IMR-90 (cell line): ENCODE data around the gene PAFAH1B1. TPM values are rescaled to one million over a fixed set of nuclear protein-coding genes. Genes with fewer than 3 reads are reported as not detected.

Source experiments
- ATAC-seq: fragments of 200-7000 bp; cut with Tn5 transposase; 2 replicates; pipeline ENCODE4 v1.9.1; 2020; ENCODE audit warnings: low read depth, mild to moderate bottlenecking, moderate library complexity
- BruUV-seq: library from RNA; stranded (reverse); fragments of 400-500 nt; replicated peaks from 2 replicates; lab custom pipeline; 2021; lab: Mats Ljungman, UMichigan
- CTCF ChIA-PET: fragments of 300-600 bp; formaldehyde crosslinking; extraction: SDS; loops from one replicate; lab custom pipeline; 2021; ENCODE audit warnings: antibody characterized with exemption; lab: Yijun Ruan, JAX
- POLR2A ChIA-PET: fragments of 300-600 bp; sonication (Branson Sonifier 250); formaldehyde crosslinking; loops from one replicate; lab custom pipeline; 2022; ENCODE audit warnings: antibody characterized with exemption; ENCODE audit not compliant: unreplicated experiment; lab: Charles Lee
- DNase-seq: peaks from one replicate; pipeline ENCODE4 v3.0.0; 2013
- H2AFZ ChIP-seq: replicated peaks from 2 replicates; pipeline ENCODE3; 2013; ENCODE audit warnings: low read length, mild to moderate bottlenecking; ENCODE audit not compliant: poor library complexity
- H2AK5ac ChIP-seq: 2 replicates; pipeline ENCODE4 v1.6.1; 2013; ENCODE audit warnings: low read depth, low read length, inconsistent platforms
- H2AK9ac ChIP-seq: replicated peaks from 2 replicates; pipeline ENCODE3; 2013; ENCODE audit warnings: mild to moderate bottlenecking, low read depth, low read length, moderate library complexity; ENCODE audit not compliant: poor library complexity
- H2BK120ac ChIP-seq: 2 replicates; pipeline ENCODE4 v1.6.1; 2013; ENCODE audit warnings: low read depth, low read length, inconsistent platforms
- H2BK15ac ChIP-seq: 3 replicates; pipeline ENCODE4 v1.6.1; 2013; ENCODE audit warnings: low read depth, low read length, inconsistent platforms
- H2BK20ac ChIP-seq: 2 replicates; pipeline ENCODE4 v1.6.1; 2013; ENCODE audit warnings: low read depth, mild to moderate bottlenecking, inconsistent platforms, low read length, moderate library complexity
- H2BK5ac ChIP-seq: 2 replicates; pipeline ENCODE4 v1.6.1; 2013; ENCODE audit warnings: mild to moderate bottlenecking, low read depth, low read length, inconsistent platforms; ENCODE audit not compliant: poor library complexity, severe bottlenecking
- H3K14ac ChIP-seq: replicated peaks from 2 replicates; pipeline ENCODE4 v1.6.1; 2013; ENCODE audit warnings: low read depth, low read length, inconsistent platforms
- H3K18ac ChIP-seq: 2 replicates; pipeline ENCODE4 v1.6.1; 2013; ENCODE audit warnings: low read depth, low read length, control low read depth
- H3K23ac ChIP-seq: 2 replicates; pipeline ENCODE4 v1.6.1; 2013; ENCODE audit warnings: low read depth, low read length, inconsistent platforms
- H3K27ac ChIP-seq: 2 replicates; pipeline ENCODE4 v1.5.1; 2013; ENCODE audit warnings: mild to moderate bottlenecking, control low read depth, low read length; ENCODE audit not compliant: insufficient read depth
- H3K27me3 ChIP-seq: 2 replicates; pipeline ENCODE4 v1.6.1; 2013; ENCODE audit warnings: low read length; ENCODE audit not compliant: control insufficient read depth, insufficient read depth
- H3K36me3 ChIP-seq: 2 replicates; pipeline ENCODE4 v1.6.1; 2013; ENCODE audit warnings: low read length, mixed read lengths; ENCODE audit not compliant: control insufficient read depth, insufficient read depth
- H3K4ac ChIP-seq: 2 replicates; pipeline ENCODE4 v1.6.1; 2013; ENCODE audit warnings: low read depth, low read length, inconsistent platforms
- H3K4me1 ChIP-seq: 2 replicates; pipeline ENCODE4 v1.6.1; 2013; ENCODE audit warnings: low read length, mixed read lengths; ENCODE audit not compliant: control insufficient read depth, insufficient read depth
- H3K4me2 ChIP-seq: 2 replicates; pipeline ENCODE4 v1.6.1; 2013; ENCODE audit warnings: low read depth, mild to moderate bottlenecking, control low read depth, low read length, moderate library complexity
- H3K4me3 ChIP-seq: 2 replicates; pipeline ENCODE4 v1.5.1; 2013; ENCODE audit warnings: low read depth, mild to moderate bottlenecking, control low read depth, low read length, moderate library complexity; ENCODE audit not compliant: insufficient read depth
- H3K56ac ChIP-seq: 2 replicates; pipeline ENCODE4 v1.6.1; 2013; ENCODE audit warnings: low read length, inconsistent platforms; ENCODE audit not compliant: insufficient read depth; ENCODE audit errors: extremely low read depth
- H3K79me1 ChIP-seq, 2 experiments: 2 replicates each; pipeline ENCODE4 v1.6.1; 2013; ENCODE audit warnings: low read length in 2 of 2, inconsistent platforms in 1 of 2, low read depth in 1 of 2
- H3K9ac ChIP-seq: 2 replicates; pipeline ENCODE4 v1.6.1; 2013; ENCODE audit warnings: low read depth, low read length, control low read depth
- H3K9me1 ChIP-seq: 2 replicates; pipeline ENCODE4 v1.6.1; 2013; ENCODE audit warnings: low read length, inconsistent platforms; ENCODE audit not compliant: insufficient read depth
- H3K9me3 ChIP-seq: 2 replicates; pipeline ENCODE4 v1.6.1; 2013; ENCODE audit warnings: low read length; ENCODE audit not compliant: control insufficient read depth, insufficient read depth
- H4K20me1 ChIP-seq: 2 replicates; pipeline ENCODE4 v1.6.1; 2013; ENCODE audit warnings: low read length, inconsistent platforms; ENCODE audit not compliant: insufficient read depth
- H4K5ac ChIP-seq: 2 replicates; pipeline ENCODE4 v1.6.1; 2013; ENCODE audit warnings: mild to moderate bottlenecking, low read depth, low read length, control low read depth
- H4K8ac ChIP-seq, 2 experiments: 2 replicates each; pipeline ENCODE4 v1.6.1; 2013; ENCODE audit warnings: low read depth in 2 of 2, low read length in 2 of 2, control low read depth in 1 of 2, inconsistent platforms in 1 of 2
- H4K91ac ChIP-seq: 2 replicates; pipeline ENCODE4 v1.6.1; 2013; ENCODE audit warnings: low read depth, low read length, inconsistent platforms; ENCODE audit not compliant: insufficient read depth
- BHLHE40 ChIP-seq: fragments of 150-350 bp; IDR thresholded peaks from 2 replicates; pipeline ENCODE4 v1.6.1; 2016; ENCODE audit warnings: mild to moderate bottlenecking, low read depth, low read length
- CEBPB ChIP-seq: IDR thresholded peaks from 2 replicates; pipeline ENCODE4 v1.6.1; 2012; ENCODE audit warnings: low read depth, low read length, improper control_type of control experiment
- CHD1 ChIP-seq: IDR thresholded peaks from 2 replicates; pipeline ENCODE4 v1.6.1; 2012; ENCODE audit warnings: low read depth, low read length, improper control_type of control experiment
- FOS ChIP-seq: fragments of 150-350 bp; IDR thresholded peaks from 2 replicates; pipeline ENCODE4 v1.6.1; 2016; ENCODE audit warnings: low read depth, low read length
- MAFK ChIP-seq: IDR thresholded peaks from 2 replicates; pipeline ENCODE4 v1.6.1; 2012; ENCODE audit warnings: low read depth, low read length, improper control_type of control experiment
- MAZ ChIP-seq: IDR thresholded peaks from 2 replicates; pipeline ENCODE4 v1.6.1; 2012; ENCODE audit warnings: low read depth, mild to moderate bottlenecking, low read length, improper control_type of control experiment, moderate library complexity, borderline replicate concordance
- MXI1 ChIP-seq: IDR thresholded peaks from 2 replicates; pipeline ENCODE4 v1.6.1; 2012; ENCODE audit warnings: low read depth, mild to moderate bottlenecking, low read length, moderate library complexity, borderline replicate concordance
- NFE2L2 ChIP-seq: fragments of 150-350 bp; IDR thresholded peaks from 2 replicates; pipeline ENCODE4 v1.6.1; 2016; ENCODE audit warnings: low read depth, mild to moderate bottlenecking, low read length
- POLR2A ChIP-seq: IDR thresholded peaks from 2 replicates; pipeline ENCODE4 v1.6.1; 2012; ENCODE audit warnings: mild to moderate bottlenecking, low read depth, low read length
- RAD21 ChIP-seq: IDR thresholded peaks from 2 replicates; pipeline ENCODE4 v1.6.1; 2012; ENCODE audit warnings: low read length, improper control_type of control experiment
- RCOR1 ChIP-seq: IDR thresholded peaks from 2 replicates; pipeline ENCODE4 v1.6.1; 2012; ENCODE audit warnings: mild to moderate bottlenecking, low read length, improper control_type of control experiment; ENCODE audit not compliant: insufficient replicate concordance
- RFX5 ChIP-seq: IDR thresholded peaks from 2 replicates; pipeline ENCODE4 v1.8.0; 2012; ENCODE audit warnings: low read depth, mild to moderate bottlenecking, low read length, moderate library complexity
- SMC3 ChIP-seq: fragments of 150-350 bp; IDR thresholded peaks from 2 replicates; pipeline ENCODE4 v1.6.1; 2016; ENCODE audit warnings: low read depth, mild to moderate bottlenecking, antibody characterized with exemption, low read length, moderate library complexity
- WGBS, 2 experiments: methylation state at CpG; one replicate each; pipeline versions ENCODE4 v1.1.5 to v1.1.7; 2013; ENCODE audit warnings: missing lambda C conversion rate in 2 of 2; ENCODE audit not compliant: insufficient read length in 1 of 2; ENCODE audit errors: extremely low coverage in 2 of 2; 5-methylcytosine and 5-hydroxymethylcytosine counted together
- dilution Hi-C: fragments of 300-500 bp; cut with HindIII; formaldehyde crosslinking; loops from one replicate; pipeline ENCODE4 v1.14.3; 2018; ENCODE audit warnings: low sequenced_read_pairs; ENCODE audit not compliant: unreplicated experiment
- in situ Hi-C: fragments of 300-500 bp; cut with MboI; formaldehyde crosslinking; loops from 3 replicates; pipeline ENCODE4 v1.14.3; 2019; ENCODE audit warnings: low sequenced_read_pairs, inconsistent platforms, mixed read lengths
- intact Hi-C: fragments of 100-400 bp; cut with micrococcal nuclease; formaldehyde crosslinking; loops from 2 replicates; pipeline ENCODE4 v1.10.0; 2022
- polyA plus RNA-seq, 3 experiments: library from polyadenylated mRNA; depleted of rRNA; stranded (reverse); fragments of >200 nt; gene quantifications; 2 replicates each; pipeline ENCODE4 v1.2.3, GENCODE V29; 2012; ENCODE audit warnings: low replicate concordance in 1 of 3
- total RNA-seq: library from RNA; depleted of rRNA; stranded (reverse); fragments of >200 nt; gene quantifications from 2 replicates; pipeline ENCODE4 v1.2.3, GENCODE V29; 2012
- TF ChIP-seq, protein P1 (sequence below): conservative IDR thresholded peaks from 2 replicates; pipeline ENCODE4 v1.5.1; 2012; ENCODE audit warnings: mild to moderate bottlenecking, low read depth, low read length, improper control_type of control experiment
- TF ChIP-seq, protein P2 (sequence below): fragments of 150-350 bp; IDR thresholded peaks from 2 replicates; pipeline ENCODE4 v1.6.1; 2017; ENCODE audit warnings: mild to moderate bottlenecking, antibody characterized with exemption, low read length, low read depth
- TF ChIP-seq, protein P3 (sequence below): fragments of 150-350 bp; IDR thresholded peaks from 2 replicates; pipeline ENCODE4 v1.6.1; 2016; ENCODE audit warnings: low read depth, mild to moderate bottlenecking, low read length, moderate library complexity, borderline replicate concordance

PAFAH1B1 gene
- total and polyA plus RNA-seq, 2 of the 4 experiments (the other 2 are of a cell fraction), result 64.5 to 127 TPM

DNA sequence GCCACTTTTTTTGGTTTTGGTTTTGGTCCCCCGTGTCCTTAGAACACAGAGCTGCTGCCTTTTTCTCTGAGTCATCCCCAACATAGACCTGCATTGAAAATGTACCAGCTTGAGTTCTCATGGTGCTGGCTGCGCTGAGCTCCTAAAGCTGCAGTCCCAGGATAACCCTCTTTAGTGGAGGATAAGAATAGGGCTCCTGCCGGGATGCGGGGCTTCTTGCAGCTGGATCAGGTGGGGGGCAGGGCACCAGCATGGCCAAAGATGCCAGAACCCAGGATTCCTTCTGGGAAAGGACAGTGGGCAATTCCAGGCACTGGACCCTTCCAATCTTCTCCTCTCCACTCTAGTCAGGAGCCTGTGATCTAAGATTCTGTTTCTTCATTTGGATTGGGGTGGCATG is 126.4 kb downstream of the PAFAH1B1 start:
- peaks cover 35% of the 10 kb centered on the region for H3K27me3 ChIP-seq
- no CpG with 5 or more reads among the region's 4 CpGs for WGBS, 2 experiments
- no peak overlapping the region for H3K18ac ChIP-seq
- no peak overlapping the region for H4K8ac ChIP-seq
- H4K20me1 ChIP-seq, result no peaks in the 10 kb centered on the region
- H3K27ac ChIP-seq, result no peak overlapping the region
- no peak overlapping the region for H4K5ac ChIP-seq
- no peaks in the 10 kb centered on the region for H3K36me3 ChIP-seq
- TF ChIP-seq NFE2L2 (no peak), CEBPB (no peak), RCOR1 (no peak), FOS (no peak), RAD21 (no peak), BHLHE40 (no peak), POLR2A (no peak), MAFK (no peak), RFX5 (no peak), CHD1 (no peak), MXI1 (no peak), MAZ (no peak), SMC3 (no peak)
- TF ChIP-seq, protein P1, sequence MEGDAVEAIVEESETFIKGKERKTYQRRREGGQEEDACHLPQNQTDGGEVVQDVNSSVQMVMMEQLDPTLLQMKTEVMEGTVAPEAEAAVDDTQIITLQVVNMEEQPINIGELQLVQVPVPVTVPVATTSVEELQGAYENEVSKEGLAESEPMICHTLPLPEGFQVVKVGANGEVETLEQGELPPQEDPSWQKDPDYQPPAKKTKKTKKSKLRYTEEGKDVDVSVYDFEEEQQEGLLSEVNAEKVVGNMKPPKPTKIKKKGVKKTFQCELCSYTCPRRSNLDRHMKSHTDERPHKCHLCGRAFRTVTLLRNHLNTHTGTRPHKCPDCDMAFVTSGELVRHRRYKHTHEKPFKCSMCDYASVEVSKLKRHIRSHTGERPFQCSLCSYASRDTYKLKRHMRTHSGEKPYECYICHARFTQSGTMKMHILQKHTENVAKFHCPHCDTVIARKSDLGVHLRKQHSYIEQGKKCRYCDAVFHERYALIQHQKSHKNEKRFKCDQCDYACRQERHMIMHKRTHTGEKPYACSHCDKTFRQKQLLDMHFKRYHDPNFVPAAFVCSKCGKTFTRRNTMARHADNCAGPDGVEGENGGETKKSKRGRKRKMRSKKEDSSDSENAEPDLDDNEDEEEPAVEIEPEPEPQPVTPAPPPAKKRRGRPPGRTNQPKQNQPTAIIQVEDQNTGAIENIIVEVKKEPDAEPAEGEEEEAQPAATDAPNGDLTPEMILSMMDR, result no peak
- TF ChIP-seq, protein P2, sequence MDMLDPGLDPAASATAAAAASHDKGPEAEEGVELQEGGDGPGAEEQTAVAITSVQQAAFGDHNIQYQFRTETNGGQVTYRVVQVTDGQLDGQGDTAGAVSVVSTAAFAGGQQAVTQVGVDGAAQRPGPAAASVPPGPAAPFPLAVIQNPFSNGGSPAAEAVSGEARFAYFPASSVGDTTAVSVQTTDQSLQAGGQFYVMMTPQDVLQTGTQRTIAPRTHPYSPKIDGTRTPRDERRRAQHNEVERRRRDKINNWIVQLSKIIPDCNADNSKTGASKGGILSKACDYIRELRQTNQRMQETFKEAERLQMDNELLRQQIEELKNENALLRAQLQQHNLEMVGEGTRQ, result no peak
- TF ChIP-seq, protein P3, sequence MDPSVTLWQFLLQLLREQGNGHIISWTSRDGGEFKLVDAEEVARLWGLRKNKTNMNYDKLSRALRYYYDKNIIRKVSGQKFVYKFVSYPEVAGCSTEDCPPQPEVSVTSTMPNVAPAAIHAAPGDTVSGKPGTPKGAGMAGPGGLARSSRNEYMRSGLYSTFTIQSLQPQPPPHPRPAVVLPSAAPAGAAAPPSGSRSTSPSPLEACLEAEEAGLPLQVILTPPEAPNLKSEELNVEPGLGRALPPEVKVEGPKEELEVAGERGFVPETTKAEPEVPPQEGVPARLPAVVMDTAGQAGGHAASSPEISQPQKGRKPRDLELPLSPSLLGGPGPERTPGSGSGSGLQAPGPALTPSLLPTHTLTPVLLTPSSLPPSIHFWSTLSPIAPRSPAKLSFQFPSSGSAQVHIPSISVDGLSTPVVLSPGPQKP, result no peak
- H2BK5ac ChIP-seq, result no peak overlapping the region
- POLR2A ChIA-PET, result no interaction called here
- no peak for DNase-seq
- H3K9ac ChIP-seq, result no peak overlapping the region
- H3K4me1 ChIP-seq, result no peaks in the 10 kb centered on the region
- CTCF ChIA-PET, result no interaction called here
- no peak overlapping the region for H3K4ac ChIP-seq
- intact Hi-C loops, result no loop called here
- in situ Hi-C loops, result no loop called here
- no peak overlapping the region for H3K4me3 ChIP-seq
- no peak overlapping the region for H2AK9ac ChIP-seq
- ATAC-seq, result no peak
- BruUV-seq, result no TSS peak
- H4K91ac ChIP-seq, result no peak overlapping the region
- H3K9me1 ChIP-seq, result no peaks in the 10 kb centered on the region
- H3K9me3 ChIP-seq, result no peaks in the 10 kb centered on the region
- H2BK20ac ChIP-seq, result no peak overlapping the region
- H3K23ac ChIP-seq, result no peak overlapping the region
- H3K79me1 ChIP-seq, result no peaks in the 10 kb centered on the region
- H3K14ac ChIP-seq, result no peak overlapping the region
- H2AK5ac ChIP-seq, result no peak overlapping the region
- no peak overlapping the region for H2BK120ac ChIP-seq
- no peak overlapping the region for H3K4me2 ChIP-seq
- H2AFZ ChIP-seq, result no peak overlapping the region
- H3K56ac ChIP-seq, result no peak overlapping the region
- H2BK15ac ChIP-seq, result no peak overlapping the region
- dilution Hi-C loops, result no loop called here
